HEK293T (cell line): ENCODE data around the gene SAC3D1.

Experiments used
- ARNT ChIP-seq: fragments of 450-650 bp; IDR thresholded peaks from 2 replicates; pipeline ENCODE4 v1.6.1; 2017; ENCODE audit warnings: mild to moderate bottlenecking
- CTBP1 ChIP-seq: fragments of 450-650 bp; IDR thresholded peaks from 2 replicates; pipeline ENCODE4 v1.6.1; 2016; ENCODE audit warnings: borderline replicate concordance
- FOXA1 ChIP-seq: fragments of 450-650 bp; IDR thresholded peaks from 2 replicates; pipeline ENCODE4 v1.6.1; 2016; ENCODE audit warnings: mild to moderate bottlenecking
- FOXM1 ChIP-seq: fragments of 450-650 bp; IDR thresholded peaks from 2 replicates; pipeline ENCODE4 v1.6.1; 2017; ENCODE audit warnings: mild to moderate bottlenecking, borderline replicate concordance
- HDGF ChIP-seq: fragments of 450-650 bp; IDR thresholded peaks from 2 replicates; pipeline ENCODE4 v1.6.1; 2017; ENCODE audit warnings: antibody characterized with exemption, borderline replicate concordance
- L3MBTL2 ChIP-seq: fragments of 450-650 bp; conservative IDR thresholded peaks from 2 replicates; pipeline ENCODE4 v1.6.1; 2016; ENCODE audit warnings: mild to moderate bottlenecking
- LEF1 ChIP-seq: fragments of 450-650 bp; IDR thresholded peaks from 2 replicates; pipeline ENCODE4 v1.6.1; 2017; ENCODE audit warnings: mild to moderate bottlenecking, borderline replicate concordance
- PKNOX1 ChIP-seq: fragments of 450-650 bp; IDR thresholded peaks from 2 replicates; pipeline ENCODE4 v1.6.1; 2016
- SP1 ChIP-seq: fragments of 450-650 bp; IDR thresholded peaks from 2 replicates; pipeline ENCODE4 v1.6.1; 2017
- SUZ12 ChIP-seq: fragments of 450-650 bp; IDR thresholded peaks from 2 replicates; pipeline ENCODE4 v1.6.1; 2016; ENCODE audit warnings: mild to moderate bottlenecking
- TARDBP ChIP-seq: fragments of 450-650 bp; IDR thresholded peaks from 2 replicates; pipeline ENCODE4 v1.6.1; 2016
- ZNF384 ChIP-seq: fragments of 450-650 bp; IDR thresholded peaks from 2 replicates; pipeline ENCODE4 v1.6.1; 2016

- TF ChIP-seq SP1 (no peak), TARDBP (no peak), L3MBTL2 (no peak), SUZ12 (no peak), FOXM1 (no peak), ZNF384 (no peak), ARNT (no peak), FOXA1 (no peak), HDGF (no peak), LEF1 (no peak), CTBP1 (no peak), PKNOX1 (no peak)
Measured at GRCh38 chr11:65056999-65057398, 16.0 kb downstream of the SAC3D1 start.
